GM12878 (cell line): Measurements from ENCODE around the gene SLC17A2. TPM values are rescaled to one million over a fixed set of nuclear protein-coding genes. Genes with fewer than 3 reads are reported as not detected.
A peak's percentile ranks its signal among the peaks of the same experiment; 100 is the strongest.

Source experiments
- ATAC-seq: fragments of 200-7000 bp; cut with Tn5 transposase; 3 replicates; pipeline ENCODE4 v1.9.1; 2020; ENCODE audit warnings: mild to moderate bottlenecking, moderate library complexity
- BruUV-seq: library from RNA; stranded (reverse); fragments of 400-500 nt; replicated peaks from 2 replicates; lab custom pipeline; 2021; lab: Mats Ljungman, UMichigan
- CTCF ChIA-PET: fragments of 300-600 bp; sonication (Branson Sonifier 250); formaldehyde crosslinking; extraction: SDS; loops from one replicate; lab custom pipeline; 2021; ENCODE audit warnings: inconsistent platforms; lab: Yijun Ruan, JAX
- POLR2A ChIA-PET: fragments of 350-600 bp; formaldehyde crosslinking; extraction: SDS; loops from one replicate; lab custom pipeline; 2021; ENCODE audit warnings: inconsistent platforms; lab: Charles Lee
- RAD21 ChIA-PET: fragments of 300-600 bp; sonication (Branson Sonifier 250); formaldehyde crosslinking; loops from one replicate; lab custom pipeline; 2023; ENCODE audit warnings: antibody characterized with exemption; ENCODE audit not compliant: unreplicated experiment; lab: Charles Lee
- SMC1A ChIA-PET: fragments of 300-600 bp; sonication (Branson Sonifier 250); formaldehyde crosslinking; loops from one replicate; lab custom pipeline; 2023; ENCODE audit not compliant: unreplicated experiment, uncharacterized antibody; lab: Charles Lee
- DNase-seq: peaks from one replicate; pipeline ENCODE4 v3.0.0-alpha.2; 2011; ENCODE audit warnings: low read depth, low spot score
- FAIRE-seq: peaks from 3 replicates; lab custom pipeline; 2011; peaks lifted over from hg19 to GRCh38; lab: Jason Lieb, UNC
- H2AFZ ChIP-seq: 2 replicates; pipeline ENCODE4 v1.6.0; 2011; ENCODE audit warnings: low read depth, low read length, control low read depth; ENCODE audit not compliant: control insufficient read depth
- H3K27ac ChIP-seq: 2 replicates; pipeline ENCODE4 v1.5.1; 2011; ENCODE audit warnings: control low read depth; ENCODE audit not compliant: control insufficient read depth, insufficient read depth
- H3K27me3 ChIP-seq, 2 experiments: replicated peaks in 1 of 2; 2 replicates each; pipeline versions ENCODE4 v1.6.0 to v1.6.1; 2011; ENCODE audit warnings: low read length in 1 of 2; ENCODE audit not compliant: control insufficient read depth in 2 of 2, insufficient read depth in 2 of 2
- H3K36me3 ChIP-seq, 2 experiments: 2 replicates each; pipeline ENCODE4 v1.5.1; 2011; ENCODE audit warnings: low read length in 1 of 2; ENCODE audit not compliant: control insufficient read depth in 2 of 2, insufficient read depth in 2 of 2
- H3K4me1 ChIP-seq: 2 replicates; pipeline ENCODE4 v1.6.1; 2011; ENCODE audit warnings: mild to moderate bottlenecking, low read length, moderate library complexity, mixed read lengths; ENCODE audit not compliant: control insufficient read depth, insufficient read depth
- H3K4me2 ChIP-seq: 2 replicates; pipeline ENCODE4 v1.6.0; 2011; ENCODE audit warnings: control low read depth; ENCODE audit not compliant: control insufficient read depth, insufficient read depth
- H3K4me3 ChIP-seq: fragments of 200-600 bp; sonication (generic); 2 replicates; pipeline ENCODE4 v1.5.1; 2016
- H3K79me2 ChIP-seq: 2 replicates; pipeline ENCODE4 v1.6.0; 2011; ENCODE audit warnings: low read length; ENCODE audit not compliant: control insufficient read depth, insufficient read depth
- H3K9ac ChIP-seq: 2 replicates; pipeline ENCODE4 v1.8.0; 2011; ENCODE audit warnings: low read length, control low read depth, mixed read lengths; ENCODE audit not compliant: control insufficient read depth, insufficient read depth
- H3K9me3 ChIP-seq: replicated peaks from 3 replicates; pipeline ENCODE4 v1.5.1; 2011; ENCODE audit warnings: mild to moderate bottlenecking, low read length; ENCODE audit not compliant: control insufficient read depth, insufficient read depth
- H4K20me1 ChIP-seq: 2 replicates; pipeline ENCODE4 v1.6.0; 2011; ENCODE audit not compliant: control insufficient read depth, insufficient read depth
- BHLHE40 ChIP-seq, 2 experiments: fragments of 450-650 bp in 1 of 2; IDR thresholded peaks; 2 replicates each; pipeline ENCODE4 v1.6.1; 2011 to 2017; ENCODE audit warnings: low read depth in 2 of 2, borderline replicate concordance in 1 of 2, improper control_type of control experiment in 1 of 2, low read length in 1 of 2, mild to moderate bottlenecking in 1 of 2
- BMI1 ChIP-seq: fragments of 450-650 bp; IDR thresholded peaks from 2 replicates; pipeline ENCODE4 v1.6.1; 2016; ENCODE audit warnings: mild to moderate bottlenecking, moderate library complexity, borderline replicate concordance
- DPF2 ChIP-seq: fragments of 450-650 bp; IDR thresholded peaks from 2 replicates; pipeline ENCODE4 v1.6.1; 2017; ENCODE audit warnings: mild to moderate bottlenecking
- JUNB ChIP-seq: IDR thresholded peaks from 2 replicates; pipeline ENCODE4 v1.6.1; 2016; ENCODE audit warnings: antibody characterized with exemption, mild to moderate bottlenecking
- NR2F1 ChIP-seq: fragments of 450-650 bp; conservative IDR thresholded peaks from 2 replicates; pipeline ENCODE4 v1.6.1; 2017; ENCODE audit warnings: mild to moderate bottlenecking
- SMAD5 ChIP-seq: IDR thresholded peaks from 2 replicates; pipeline ENCODE4 v1.6.1; 2016; ENCODE audit warnings: antibody characterized with exemption, low read depth
- TARDBP ChIP-seq: IDR thresholded peaks from 2 replicates; pipeline ENCODE4 v1.6.1; 2016; ENCODE audit warnings: borderline replicate concordance
- YBX1 ChIP-seq: fragments of 450-650 bp; IDR thresholded peaks from 2 replicates; pipeline ENCODE4 v1.6.1; 2016; ENCODE audit warnings: antibody characterized with exemption
- ZNF24 ChIP-seq: fragments of 450-650 bp; IDR thresholded peaks from 2 replicates; pipeline ENCODE4 v1.6.1; 2017; ENCODE audit warnings: antibody characterized with exemption, mild to moderate bottlenecking
- ZNF274 ChIP-seq: IDR thresholded peaks from one replicate; pipeline ENCODE4 v1.8.0; 2011; ENCODE audit not compliant: insufficient read length, insufficient read depth
- in situ Hi-C: fragments of 300-500 bp; cut with MboI; formaldehyde crosslinking; loops from 9 replicates; pipeline ENCODE4 v1.14.3; 2018; ENCODE audit warnings: mixed read lengths
- intact Hi-C: fragments of 100-400 bp; cut with micrococcal nuclease; formaldehyde crosslinking; loops from one replicate; pipeline ENCODE4 v1.14.2; 2022; ENCODE audit not compliant: unreplicated experiment
- polyA plus RNA-seq, 11 experiments: library from polyadenylated mRNA; depleted of rRNA in 4 of 11; unstranded in 6 of 11; stranded (reverse) in 5 of 11; fragments of >200 nt; fragmentation: Nextera tagmentation in 4 of 11; fragmentation: Illumina TruSeq in 1 of 11; extraction: Ambion mirVana in 4 of 11; extraction: Trizol in 1 of 11; gene quantifications; 1 replicate in 1 of 11; 2 replicates in 10 of 11; pipeline versions ENCODE4 v1.2.1 to v1.2.3, GENCODE V29; 2011 to 2016; ENCODE audit warnings: inconsistent platforms in 2 of 11, missing spikeins in 2 of 11, low read depth in 1 of 11
- total RNA-seq, 4 experiments: library from RNA; depleted of rRNA in 3 of 4; stranded (reverse); fragments of >200 nt in 3 of 4; fragmentation: Illumina TruSeq in 1 of 4; extraction: Trizol in 1 of 4; gene quantifications; 2 replicates each; pipeline versions ENCODE4 v1.2.1 to v1.2.3, GENCODE V29; 2013 to 2021
- TF ChIP-seq, protein P1 (sequence below): IDR thresholded peaks from 2 replicates; pipeline ENCODE4 v1.6.1; 2012; ENCODE audit warnings: mild to moderate bottlenecking, low read depth, low read length

The SLC17A2 gene
- total and polyA plus RNA-seq, 10 of the 15 experiments (the other 5 are each of a cell fraction or from before 2014, with no cell fraction given): not detected

DNA sequence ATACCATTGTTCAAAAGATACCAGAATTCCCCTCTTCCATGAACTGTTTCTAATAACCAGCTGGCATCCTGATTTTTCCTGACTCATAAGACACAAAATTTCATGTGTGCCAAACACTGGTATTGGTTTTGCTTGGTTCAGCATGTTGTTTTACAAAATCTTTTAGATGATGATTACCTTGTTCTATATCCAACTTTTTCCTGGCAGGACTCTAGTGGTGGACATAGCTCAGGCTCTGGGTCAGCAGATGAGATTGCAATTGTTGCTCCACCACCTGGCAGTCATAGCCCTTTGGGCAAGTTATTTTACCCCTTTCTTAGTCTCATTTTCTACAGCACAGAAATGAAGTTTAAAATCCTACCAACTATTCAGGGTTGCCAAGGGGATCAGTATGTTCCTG lies 38.3 kb upstream of the SLC17A2 start:
- TF ChIP-seq BMI1 (no peak), YBX1 (no peak), ZNF24 (no peak), ZNF274 (no peak), TARDBP (no peak), DPF2 (no peak), NR2F1 (no peak), JUNB (no peak), SMAD5 (no peak), BHLHE40 (IDR thresholded peaks at IDR 0.05; ENCODE audit: borderline replicate concordance in 1 of 2, low read depth in 2 of 2, low read length in 1 of 2) (no peak)
- TF ChIP-seq, protein P1, sequence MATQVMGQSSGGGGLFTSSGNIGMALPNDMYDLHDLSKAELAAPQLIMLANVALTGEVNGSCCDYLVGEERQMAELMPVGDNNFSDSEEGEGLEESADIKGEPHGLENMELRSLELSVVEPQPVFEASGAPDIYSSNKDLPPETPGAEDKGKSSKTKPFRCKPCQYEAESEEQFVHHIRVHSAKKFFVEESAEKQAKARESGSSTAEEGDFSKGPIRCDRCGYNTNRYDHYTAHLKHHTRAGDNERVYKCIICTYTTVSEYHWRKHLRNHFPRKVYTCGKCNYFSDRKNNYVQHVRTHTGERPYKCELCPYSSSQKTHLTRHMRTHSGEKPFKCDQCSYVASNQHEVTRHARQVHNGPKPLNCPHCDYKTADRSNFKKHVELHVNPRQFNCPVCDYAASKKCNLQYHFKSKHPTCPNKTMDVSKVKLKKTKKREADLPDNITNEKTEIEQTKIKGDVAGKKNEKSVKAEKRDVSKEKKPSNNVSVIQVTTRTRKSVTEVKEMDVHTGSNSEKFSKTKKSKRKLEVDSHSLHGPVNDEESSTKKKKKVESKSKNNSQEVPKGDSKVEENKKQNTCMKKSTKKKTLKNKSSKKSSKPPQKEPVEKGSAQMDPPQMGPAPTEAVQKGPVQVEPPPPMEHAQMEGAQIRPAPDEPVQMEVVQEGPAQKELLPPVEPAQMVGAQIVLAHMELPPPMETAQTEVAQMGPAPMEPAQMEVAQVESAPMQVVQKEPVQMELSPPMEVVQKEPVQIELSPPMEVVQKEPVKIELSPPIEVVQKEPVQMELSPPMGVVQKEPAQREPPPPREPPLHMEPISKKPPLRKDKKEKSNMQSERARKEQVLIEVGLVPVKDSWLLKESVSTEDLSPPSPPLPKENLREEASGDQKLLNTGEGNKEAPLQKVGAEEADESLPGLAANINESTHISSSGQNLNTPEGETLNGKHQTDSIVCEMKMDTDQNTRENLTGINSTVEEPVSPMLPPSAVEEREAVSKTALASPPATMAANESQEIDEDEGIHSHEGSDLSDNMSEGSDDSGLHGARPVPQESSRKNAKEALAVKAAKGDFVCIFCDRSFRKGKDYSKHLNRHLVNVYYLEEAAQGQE: no peak
- no peak for ATAC-seq
- Histone ChIP-seq H3K27ac (no peak overlapping the region), H3K4me2 (peak overlapping the region; percentile 90), H3K9me3 (no peaks in the 10 kb centered on the region), H3K79me2 (peaks cover 44% of the 10 kb centered on the region), H2AFZ (no peak overlapping the region), H3K36me3 (peaks cover 5 to 49% of the 10 kb centered on the region in 2 experiments; a peak in 3 of 4 replicates), H3K9ac (no peak overlapping the region), H3K27me3 (no peaks in the 10 kb centered on the region), H3K4me3 (peak overlapping the region; percentile 56; the same call in 1 of the 2 replicates), H4K20me1 (peaks cover 7% of the 10 kb centered on the region), H3K4me1 (peaks cover 30% of the 10 kb centered on the region)
- ChIA-PET SMC1A (interaction anchor here (0.6 to 3.7 kb wide), 11 partner anchors 8 to 1122 kb away, joined by 3 to 15 read pairs (median 4); no protein-coding TSS in a partner anchor), POLR2A (interaction anchor here (1.1 to 1.8 kb wide), 4 partner anchors 11 to 47 kb away, joined by 3 to 4 read pairs (median 3); no protein-coding TSS in a partner anchor), CTCF (interaction anchor here (0.8 to 7.0 kb wide), 8 partner anchors 9 to 248 kb away, joined by 3 to 58 read pairs (median 6); no protein-coding TSS in a partner anchor), RAD21 (interaction anchor here (0.7 to 6.0 kb wide), 4 partner anchors 9 to 140 kb away, joined by 3 to 39 read pairs (median 4); no protein-coding TSS in a partner anchor)
- FAIRE-seq: no peak
- in situ Hi-C loops: no loop called here
- BruUV-seq: no TSS peak
- DNase-seq: no peak
- intact Hi-C loops: no loop called here
